SU-DHL-6 (cell line): Measurements from ENCODE around the gene BMERB1.

ENCODE experiments used
- H2AFZ ChIP-seq: fragments of 200-600 bp; sonication (generic); 2 replicates; pipeline ENCODE4 v1.6.1; 2014; ENCODE audit warnings: low read depth, mild to moderate bottlenecking, moderate library complexity, mixed read lengths, antibody characterized with exemption, low read length; ENCODE audit not compliant: severe bottlenecking
- H3F3A ChIP-seq: fragments of 200-600 bp; shearing (Covaris generic); 2 replicates; pipeline ENCODE4 v1.6.0; 2016; ENCODE audit warnings: antibody characterized with exemption, mild to moderate bottlenecking; ENCODE audit not compliant: insufficient read depth
- H3K27ac ChIP-seq: fragments of 200-600 bp; sonication (generic); 2 replicates; pipeline ENCODE4 v1.5.1; 2016; ENCODE audit warnings: low read depth, mild to moderate bottlenecking, low read length, moderate library complexity, mixed read lengths
- H3K27me3 ChIP-seq: fragments of 200-600 bp; sonication (generic), shearing (Covaris generic); 2 replicates; pipeline ENCODE4 v1.6.0; 2014; ENCODE audit warnings: mild to moderate bottlenecking, low read length
- H3K36me3 ChIP-seq: fragments of 200-600 bp; sonication (generic); 2 replicates; pipeline ENCODE4 v1.6.1; 2014; ENCODE audit warnings: mild to moderate bottlenecking, low read length, mixed read lengths
- H3K4me2 ChIP-seq: fragments of 300-600, 200-600 bp; shearing (Covaris generic), sonication (generic); 2 replicates; pipeline ENCODE4 v1.6.0; 2014; ENCODE audit warnings: low read length, low read depth, mild to moderate bottlenecking; ENCODE audit not compliant: poor library complexity, severe bottlenecking
- H3K4me3 ChIP-seq: fragments of 200-600 bp; sonication (generic); 2 replicates; pipeline ENCODE4 v1.5.1; 2014; ENCODE audit warnings: antibody characterized with exemption, low read length, mild to moderate bottlenecking, mixed read lengths; ENCODE audit not compliant: insufficient read depth, poor library complexity, severe bottlenecking
- H3K79me2 ChIP-seq: fragments of 200-600 bp; sonication (generic); 2 replicates; pipeline ENCODE4 v1.6.1; 2014; ENCODE audit warnings: mild to moderate bottlenecking, low read length, moderate library complexity; ENCODE audit not compliant: insufficient read depth
- H3K9ac ChIP-seq: fragments of 200-600 bp; sonication (generic); 2 replicates; pipeline ENCODE4 v1.7.0; 2014; ENCODE audit warnings: mild to moderate bottlenecking, low read length
- H3K9me2 ChIP-seq: fragments of 200-600 bp; sonication (generic); replicated peaks from 2 replicates; pipeline ENCODE4 v1.6.1; 2014; ENCODE audit warnings: low read length; ENCODE audit not compliant: insufficient read depth
- H3K9me3 ChIP-seq: fragments of 200-600 bp; sonication (generic); 2 replicates; pipeline ENCODE4 v1.6.1; 2014; ENCODE audit warnings: low read length, mixed read lengths; ENCODE audit not compliant: insufficient read depth
- H4K20me1 ChIP-seq: fragments of 200-600 bp; sonication (generic); 2 replicates; pipeline ENCODE4 v1.6.1; 2014; ENCODE audit warnings: low read depth, mild to moderate bottlenecking, antibody characterized with exemption, low read length, moderate library complexity, mixed read lengths
- EZH2phosphoT487 ChIP-seq: fragments of 200-600 bp; sonication (generic), shearing (Covaris generic); conservative IDR thresholded peaks from 2 replicates; pipeline ENCODE4 v1.6.1; 2018; ENCODE audit warnings: mild to moderate bottlenecking, antibody characterized with exemption, low read length, moderate library complexity, mixed read lengths
- TF ChIP-seq, protein P1 (sequence below): fragments of 200-600 bp; sonication (generic); IDR thresholded peaks from one replicate; pipeline ENCODE4 v1.5.1; 2017; ENCODE audit warnings: antibody characterized with exemption, mild to moderate bottlenecking, low read length, moderate library complexity; ENCODE audit not compliant: insufficient read depth, poor library complexity, severe bottlenecking

The BMERB1 gene

DNA sequence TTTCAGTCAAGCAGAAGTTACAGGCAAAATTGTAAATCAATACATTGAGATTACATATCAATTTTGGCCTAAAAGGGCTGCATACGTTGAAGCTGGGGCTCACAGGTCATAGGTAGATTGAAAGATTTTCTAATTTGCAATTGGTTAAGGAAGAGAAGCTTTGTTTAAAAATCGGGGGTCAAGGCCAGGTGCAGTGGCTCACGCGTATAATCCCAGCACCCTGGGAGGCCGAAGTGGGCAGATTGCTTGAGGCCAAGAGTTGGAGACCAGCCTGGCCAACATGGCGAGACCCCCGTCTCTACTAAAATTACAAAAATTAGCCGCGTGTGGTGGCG is 140.2 kb downstream of the BMERB1 start:
- H4K20me1 ChIP-seq = no peaks in the 10 kb centered on the region
- no peaks in the 10 kb centered on the region for H3F3A ChIP-seq
- no peak for TF ChIP-seq EZH2phosphoT487
- TF ChIP-seq, protein P1, sequence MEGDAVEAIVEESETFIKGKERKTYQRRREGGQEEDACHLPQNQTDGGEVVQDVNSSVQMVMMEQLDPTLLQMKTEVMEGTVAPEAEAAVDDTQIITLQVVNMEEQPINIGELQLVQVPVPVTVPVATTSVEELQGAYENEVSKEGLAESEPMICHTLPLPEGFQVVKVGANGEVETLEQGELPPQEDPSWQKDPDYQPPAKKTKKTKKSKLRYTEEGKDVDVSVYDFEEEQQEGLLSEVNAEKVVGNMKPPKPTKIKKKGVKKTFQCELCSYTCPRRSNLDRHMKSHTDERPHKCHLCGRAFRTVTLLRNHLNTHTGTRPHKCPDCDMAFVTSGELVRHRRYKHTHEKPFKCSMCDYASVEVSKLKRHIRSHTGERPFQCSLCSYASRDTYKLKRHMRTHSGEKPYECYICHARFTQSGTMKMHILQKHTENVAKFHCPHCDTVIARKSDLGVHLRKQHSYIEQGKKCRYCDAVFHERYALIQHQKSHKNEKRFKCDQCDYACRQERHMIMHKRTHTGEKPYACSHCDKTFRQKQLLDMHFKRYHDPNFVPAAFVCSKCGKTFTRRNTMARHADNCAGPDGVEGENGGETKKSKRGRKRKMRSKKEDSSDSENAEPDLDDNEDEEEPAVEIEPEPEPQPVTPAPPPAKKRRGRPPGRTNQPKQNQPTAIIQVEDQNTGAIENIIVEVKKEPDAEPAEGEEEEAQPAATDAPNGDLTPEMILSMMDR = no peak
- H3K79me2 ChIP-seq = no peaks in the 10 kb centered on the region
- no peak overlapping the region for H3K27ac ChIP-seq
- no peaks in the 10 kb centered on the region for H3K27me3 ChIP-seq
- H3K9ac ChIP-seq = no peak overlapping the region
- no peak overlapping the region for H3K4me2 ChIP-seq
- H3K9me2 ChIP-seq = no peaks in the 10 kb centered on the region
- no peak overlapping the region for H3K4me3 ChIP-seq
- H3K9me3 ChIP-seq = no peaks in the 10 kb centered on the region
- no peak overlapping the region for H2AFZ ChIP-seq
- H3K36me3 ChIP-seq = no peaks in the 10 kb centered on the region

GRCh38 chr16:15575293-15576049 is 141.1 kb downstream of the BMERB1 start:
- Histone ChIP-seq H3K79me2 (no peaks in the 10 kb centered on the region), H3K9ac (no peak overlapping the region), H3K36me3 (no peaks in the 10 kb centered on the region), H3K9me2 (no peaks in the 10 kb centered on the region), H3K4me2 (no peak overlapping the region), H4K20me1 (no peaks in the 10 kb centered on the region), H3K27ac (no peak overlapping the region), H2AFZ (no peak overlapping the region), H3K9me3 (no peaks in the 10 kb centered on the region), H3K4me3 (no peak overlapping the region), H3F3A (no peaks in the 10 kb centered on the region), H3K27me3 (no peaks in the 10 kb centered on the region)
- TF ChIP-seq, protein P1 = no peak
- TF ChIP-seq EZH2phosphoT487 = no peak

- H3K9me3 ChIP-seq = no peaks in the 10 kb centered on the region
- no peaks in the 10 kb centered on the region for H3F3A ChIP-seq
- H3K27ac ChIP-seq = no peak overlapping the region
- H3K27me3 ChIP-seq = no peaks in the 10 kb centered on the region
- no peaks in the 10 kb centered on the region for H4K20me1 ChIP-seq
- H2AFZ ChIP-seq = no peak overlapping the region
- no peaks in the 10 kb centered on the region for H3K79me2 ChIP-seq
- no peak overlapping the region for H3K4me3 ChIP-seq
- TF ChIP-seq, protein P1 = no peak
- TF ChIP-seq EZH2phosphoT487 = no peak
- H3K9ac ChIP-seq = no peak overlapping the region
- H3K36me3 ChIP-seq = no peaks in the 10 kb centered on the region
- H3K4me2 ChIP-seq = no peak overlapping the region
- no peaks in the 10 kb centered on the region for H3K9me2 ChIP-seq
Measured at GRCh38 chr16:15576960-15577958, 142.9 kb downstream of the BMERB1 start.
